GM21360 (cell line): ENCODE data around the gene KCNC1.

Experiments used
- ATAC-seq: cut with Tn5 transposase; IDR thresholded peaks from one replicate; pipeline ENCODE4 v1.9.1; 2021; ENCODE audit warnings: mild to moderate bottlenecking, moderate library complexity; ENCODE audit not compliant: unreplicated experiment

KCNC1 gene

GRCh38 chr11:17786824-17787525 lies 52.4 kb downstream of the KCNC1 start:
- ATAC-seq: no peak

- no peak for ATAC-seq
These were observed 53.5 kb downstream of the KCNC1 start for GRCh38 chr11:17788084-17788483.

GRCh38 chr11:17790453-17790852 lies 55.9 kb downstream of the KCNC1 start:
- ATAC-seq: no peak

- no peak for ATAC-seq
These were observed 56.6 kb downstream of the KCNC1 start for GRCh38 chr11:17791144-17791543.

GRCh38 chr11:17792161-17792560 lies 57.6 kb downstream of the KCNC1 start:
- ATAC-seq: no peak

- ATAC-seq: no peak
These were observed 59.1 kb downstream of the KCNC1 start for GRCh38 chr11:17793642-17794170.

GRCh38 chr11:17794981-17795380 lies 60.4 kb downstream of the KCNC1 start:
- no peak for ATAC-seq

GRCh38 chr11:17796154-17796553 lies 61.6 kb downstream of the KCNC1 start:
- ATAC-seq: no peak

GRCh38 chr11:17798253-17798652 lies 63.7 kb downstream of the KCNC1 start:
- ATAC-seq: no peak

GRCh38 chr11:17798716-17799115 lies 64.1 kb downstream of the KCNC1 start:
- ATAC-seq: no peak

GRCh38 chr11:17799147-17799546 lies 64.6 kb downstream of the KCNC1 start:
- no peak for ATAC-seq

- ATAC-seq: no peak
These were observed 66.6 kb downstream of the KCNC1 start for GRCh38 chr11:17801166-17801565.

- no peak for ATAC-seq
These were observed 67.9 kb downstream of the KCNC1 start for GRCh38 chr11:17802491-17802890.

GRCh38 chr11:17803754-17804334 lies 69.3 kb downstream of the KCNC1 start:
- ATAC-seq: no peak

GRCh38 chr11:17805043-17805442 lies 70.5 kb downstream of the KCNC1 start:
- no peak for ATAC-seq

- no peak for ATAC-seq
These were observed 71.3 kb downstream of the KCNC1 start for GRCh38 chr11:17805873-17806272.

- ATAC-seq: no peak
These were observed 72.5 kb downstream of the KCNC1 start for GRCh38 chr11:17807034-17807433.

GRCh38 chr11:17810041-17810440 lies 75.5 kb downstream of the KCNC1 start:
- no peak for ATAC-seq

- no peak for ATAC-seq
These were observed 76.2 kb downstream of the KCNC1 start for GRCh38 chr11:17810746-17811145.

GRCh38 chr11:17811352-17811751 lies 76.8 kb downstream of the KCNC1 start:
- no peak for ATAC-seq

GRCh38 chr11:17812091-17812864 lies 77.7 kb downstream of the KCNC1 start:
- no peak for ATAC-seq

GRCh38 chr11:17812865-17813187 lies 78.2 kb downstream of the KCNC1 start:
- ATAC-seq: no peak
